Neuronal stem cell (in vitro differentiated cells): ENCODE results near the gene VAMP5.
A peak's percentile ranks its signal among the peaks of the same experiment; 100 is the strongest.

Experiments
- DNase-seq: peaks from one replicate; pipeline ENCODE4 v3.0.0-alpha.2; 2013; ENCODE audit warnings: low spot score
- H2AFZ ChIP-seq: one replicate; pipeline ENCODE4 v1.6.1; 2013; ENCODE audit warnings: mild to moderate bottlenecking, low read length, inconsistent platforms
- H2AK5ac ChIP-seq: 2 replicates; pipeline ENCODE4 v1.6.1; 2013; ENCODE audit warnings: low read depth, mild to moderate bottlenecking, inconsistent platforms, low read length, moderate library complexity, mixed read lengths
- H2BK120ac ChIP-seq: 2 replicates; pipeline ENCODE4 v1.6.1; 2013; ENCODE audit warnings: low read depth, mild to moderate bottlenecking, inconsistent platforms, low read length, moderate library complexity, mixed read lengths
- H2BK12ac ChIP-seq: one replicate; pipeline ENCODE4 v1.6.1; 2013; ENCODE audit warnings: low read length, inconsistent platforms
- H2BK15ac ChIP-seq: 2 replicates; pipeline ENCODE4 v1.6.1; 2013; ENCODE audit warnings: mild to moderate bottlenecking, low read length, inconsistent platforms, mixed read lengths
- H2BK5ac ChIP-seq: one replicate; pipeline ENCODE4 v1.6.1; 2013; ENCODE audit warnings: inconsistent platforms, mild to moderate bottlenecking, low read length, moderate library complexity
- H3K14ac ChIP-seq: one replicate; pipeline ENCODE4 v1.6.1; 2013; ENCODE audit warnings: low read length, inconsistent platforms
- H3K18ac ChIP-seq: 2 replicates; pipeline ENCODE4 v1.6.1; 2013; ENCODE audit warnings: low read length, inconsistent platforms
- H3K23ac ChIP-seq: 2 replicates; pipeline ENCODE4 v1.6.1; 2013; ENCODE audit warnings: low read depth, mild to moderate bottlenecking, mixed read lengths, low read length, inconsistent platforms; ENCODE audit not compliant: poor library complexity
- H3K27ac ChIP-seq: replicated peaks from 3 replicates; pipeline ENCODE4 v1.5.1; 2013; ENCODE audit warnings: low read length, inconsistent platforms
- H3K27me3 ChIP-seq, 3 experiments: 2 replicates each; pipeline ENCODE4 v1.6.1; 2013; ENCODE audit warnings: low read length in 3 of 3, mild to moderate bottlenecking in 2 of 3, inconsistent platforms in 1 of 3, low read depth in 1 of 3, mixed read lengths in 1 of 3, moderate library complexity in 1 of 3; ENCODE audit not compliant: control insufficient read depth in 3 of 3, insufficient read depth in 3 of 3
- H3K36me3 ChIP-seq, 2 donors: replicated peaks in 1 of 2; 2 replicates each; pipeline ENCODE4 v1.6.1; 2013; ENCODE audit warnings: low read length in 2 of 2; ENCODE audit not compliant: control insufficient read depth in 2 of 2, insufficient read depth in 2 of 2
- H3K4ac ChIP-seq: 2 replicates; pipeline ENCODE4 v1.6.1; 2013; ENCODE audit warnings: inconsistent platforms, mild to moderate bottlenecking, low read length, moderate library complexity
- H3K4me1 ChIP-seq, 2 donors: 1 replicate in 1 of 2; 2 replicates in 1 of 2; pipeline ENCODE4 v1.6.1; 2013; ENCODE audit warnings: low read length in 2 of 2, low read depth in 1 of 2; ENCODE audit not compliant: control insufficient read depth in 2 of 2, insufficient read depth in 1 of 2
- H3K4me2 ChIP-seq: one replicate; pipeline ENCODE4 v1.6.1; 2013; ENCODE audit warnings: mild to moderate bottlenecking, low read length, inconsistent platforms; ENCODE audit not compliant: insufficient read depth, poor library complexity, severe bottlenecking
- H3K4me3 ChIP-seq, 2 donors: 2 replicates each; pipeline ENCODE4 v1.5.1; 2013; ENCODE audit warnings: low read length in 2 of 2, mild to moderate bottlenecking in 2 of 2, inconsistent platforms in 1 of 2, moderate library complexity in 1 of 2
- H3K79me1 ChIP-seq: one replicate; pipeline ENCODE4 v1.6.1; 2013; ENCODE audit warnings: low read depth, mild to moderate bottlenecking, inconsistent platforms, low read length, moderate library complexity
- H3K9ac ChIP-seq: one replicate; pipeline ENCODE4 v1.6.1; 2013; ENCODE audit warnings: mild to moderate bottlenecking, low read depth, low read length, inconsistent platforms; ENCODE audit not compliant: poor library complexity
- H3K9me3 ChIP-seq, 2 donors: replicated peaks in 1 of 2; 2 replicates each; pipeline versions ENCODE3 to v1.6.1; 2013; ENCODE audit warnings: low read length in 2 of 2, mild to moderate bottlenecking in 2 of 2, inconsistent platforms in 1 of 2, low read depth in 1 of 2, mixed read lengths in 1 of 2, moderate library complexity in 1 of 2; ENCODE audit not compliant: control insufficient read depth in 2 of 2, insufficient read depth in 1 of 2
- H4K8ac ChIP-seq: one replicate; pipeline ENCODE4 v1.6.1; 2013; ENCODE audit warnings: low read depth, mild to moderate bottlenecking, inconsistent platforms, low read length, moderate library complexity
- H4K91ac ChIP-seq: one replicate; pipeline ENCODE4 v1.6.1; 2013; ENCODE audit warnings: low read length, low read depth, mild to moderate bottlenecking, inconsistent platforms; ENCODE audit not compliant: poor library complexity
- WGBS, 2 donors: extraction: QIAGEN DNeasy Blood & Tissue Kit; methylation state at CpG; one replicate each; pipeline ENCODE4 v1.1.7; 2013; ENCODE audit warnings: missing lambda C conversion rate in 2 of 2, mixed read lengths in 1 of 2; ENCODE audit not compliant: insufficient read length in 2 of 2, insufficient replicate concordance in 1 of 2; ENCODE audit errors: extremely low coverage in 2 of 2; 5-methylcytosine and 5-hydroxymethylcytosine counted together

Gene VAMP5

GRCh38 chr2:85538507-85539360 is 45.5 kb upstream of the VAMP5 start, which contains the start of gene MAT2A:
Gene MAT2A, plus strand, starts transcription at chr2:85539168. Its CDS starts 120 bp downstream, at chr2:85539288.
- peak within 1 kb of the TSS; percentile 58 for H4K8ac ChIP-seq
- H2BK12ac ChIP-seq, result peak within 1 kb of the TSS; percentile 82
- H2AK5ac ChIP-seq, result peak within 1 kb of the TSS; percentile 99
- peaks cover 10 to 17% of the 10 kb centered on the region in 2 donors for H3K4me1 ChIP-seq
- no peaks in the 10 kb centered on the region for H3K9me3 ChIP-seq
- H2BK15ac ChIP-seq, result peak within 1 kb of the TSS; percentile 93
- H4K91ac ChIP-seq, result peak within 1 kb of the TSS; percentile 95
- no peaks in the 10 kb centered on the region for H3K27me3 ChIP-seq
- peaks cover 2% of the 10 kb centered on the region for H3K79me1 ChIP-seq
- H3K36me3 ChIP-seq, result peaks cover 19 to 42% of the 10 kb centered on the region in 2 donors
- peak within 1 kb of the TSS; percentile 100 for H3K9ac ChIP-seq
- H2BK5ac ChIP-seq, result peak within 1 kb of the TSS; percentile 99
- H3K23ac ChIP-seq, result peak within 1 kb of the TSS; percentile 100
- H3K14ac ChIP-seq, result peak within 1 kb of the TSS; percentile 92
- peak within 1 kb of the TSS; percentile 99 for H3K4ac ChIP-seq
- H3K4me3 ChIP-seq, result peak within 1 kb of the TSS; percentile 98 to 99
- H3K27ac ChIP-seq, result peak within 1 kb of the TSS; percentile 100
- H2BK120ac ChIP-seq, result peak within 1 kb of the TSS; percentile 98
- peak within 1 kb of the TSS; percentile 100 for H3K18ac ChIP-seq
- no CpG with 5 or more reads among the region's 92 CpGs for WGBS, 2 donors
- peak; percentile 94 for DNase-seq
- H3K4me2 ChIP-seq, result peak within 1 kb of the TSS; percentile 97
- peak within 1 kb of the TSS; percentile 98 for H2AFZ ChIP-seq

DNA sequence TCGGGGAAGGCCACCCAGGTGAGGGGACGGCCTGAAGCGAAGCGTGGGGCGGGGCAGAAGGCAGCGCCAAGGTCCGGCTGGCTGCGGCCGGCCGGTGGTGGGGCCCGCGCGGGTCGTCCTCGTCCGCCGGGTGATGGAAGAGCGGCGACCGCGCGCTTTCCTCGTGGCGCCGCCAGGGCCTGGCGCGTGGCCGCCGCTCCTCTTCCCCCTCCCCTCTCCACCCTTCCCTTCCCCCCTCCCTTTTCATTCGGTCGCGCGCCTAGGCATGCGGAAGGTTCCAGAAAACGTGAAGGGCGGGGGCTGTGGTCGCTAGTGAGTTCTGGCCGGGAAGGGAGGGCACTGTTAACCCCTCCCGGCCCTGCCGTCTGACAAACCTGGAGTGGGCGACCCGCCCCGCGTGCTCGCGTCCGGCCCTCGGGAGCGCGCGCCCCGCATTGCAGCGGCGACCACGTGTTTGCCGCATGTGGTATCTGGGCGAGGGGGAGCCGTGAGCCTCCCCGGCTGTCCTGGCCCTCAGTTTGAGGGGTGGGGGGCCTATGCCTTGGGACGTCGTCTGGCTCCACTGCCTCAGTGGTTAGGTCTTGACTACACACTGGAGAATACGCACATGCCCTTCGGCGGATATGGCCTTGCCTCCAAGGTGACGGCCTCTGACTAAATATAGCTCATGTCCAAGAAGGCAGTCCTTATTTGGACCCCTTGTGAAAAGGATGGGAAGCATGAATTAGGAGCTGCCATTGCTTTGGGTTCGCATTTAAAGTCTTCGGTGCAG is 44.7 kb upstream of the VAMP5 start:
- peak overlapping the region; percentile 99 for H3K4ac ChIP-seq
- H2BK5ac ChIP-seq, result peak overlapping the region; percentile 99
- peak overlapping the region; percentile 63 for H3K4me2 ChIP-seq
- peak overlapping the region; percentile 100 for H3K9ac ChIP-seq
- peak overlapping the region; percentile 92 for H3K14ac ChIP-seq
- H3K4me3 ChIP-seq, result peak overlapping the region; percentile 98 to 99
- no peaks in the 10 kb centered on the region for H3K9me3 ChIP-seq
- H2BK12ac ChIP-seq, result peak overlapping the region; percentile 46
- H4K8ac ChIP-seq, result peak overlapping the region; percentile 58
- peak overlapping the region; percentile 98 for H2BK120ac ChIP-seq
- WGBS, 2 donors, result no CpG with 5 or more reads among the region's 67 CpGs
- peak overlapping the region; percentile 98 for H2AFZ ChIP-seq
- peaks cover 2% of the 10 kb centered on the region for H3K79me1 ChIP-seq
- peak overlapping the region; percentile 64 for H3K27ac ChIP-seq
- H3K36me3 ChIP-seq, result peaks cover 24 to 51% of the 10 kb centered on the region in 2 donors
- peak; percentile 58 for DNase-seq
- H3K18ac ChIP-seq, result peak overlapping the region; percentile 95
- H4K91ac ChIP-seq, result peak overlapping the region; percentile 93
- H2AK5ac ChIP-seq, result peak overlapping the region; percentile 99
- peaks cover 10 to 17% of the 10 kb centered on the region in 2 donors for H3K4me1 ChIP-seq
- peak overlapping the region; percentile 100 for H3K23ac ChIP-seq
- H2BK15ac ChIP-seq, result peak overlapping the region; percentile 84
- no peaks in the 10 kb centered on the region for H3K27me3 ChIP-seq

GRCh38 chr2:85540133-85540648 is 44.0 kb upstream of the VAMP5 start:
- no peak overlapping the region for H2BK120ac ChIP-seq
- no peak for DNase-seq
- H3K4ac ChIP-seq, result no peak overlapping the region
- H2AFZ ChIP-seq, result no peak overlapping the region
- H3K9me3 ChIP-seq, result no peaks in the 10 kb centered on the region
- peaks cover 10 to 17% of the 10 kb centered on the region in 2 donors for H3K4me1 ChIP-seq
- no peak overlapping the region for H2BK15ac ChIP-seq
- no peak overlapping the region for H3K14ac ChIP-seq
- H3K9ac ChIP-seq, result peak overlapping the region; percentile 100
- WGBS, 2 donors, result no CpG with 5 or more reads among the region's 11 CpGs
- H3K4me3 ChIP-seq, result peak overlapping the region; percentile 98 to 99
- H3K79me1 ChIP-seq, result peaks cover 2% of the 10 kb centered on the region
- no peak overlapping the region for H2BK5ac ChIP-seq
- no peak overlapping the region for H2BK12ac ChIP-seq
- no peak overlapping the region for H4K8ac ChIP-seq
- no peak overlapping the region for H2AK5ac ChIP-seq
- no peak overlapping the region for H3K27ac ChIP-seq
- no peaks in the 10 kb centered on the region for H3K27me3 ChIP-seq
- H3K4me2 ChIP-seq, result peak overlapping the region; percentile 63
- H3K18ac ChIP-seq, result no peak overlapping the region
- H3K23ac ChIP-seq, result no peak overlapping the region
- peaks cover 26 to 57% of the 10 kb centered on the region in 2 donors for H3K36me3 ChIP-seq
- no peak overlapping the region for H4K91ac ChIP-seq
